Stimulated activated CD4-positive, alpha-beta T cell treated with anti-CD3 and anti-CD28 coated beads, Interleukin-4, amount 100 ng/mL, for 1 hour (primary cell): Measurements from ENCODE around the gene KTI12.
"Not testable (repeated sequence)": the region's sequence is repeated elsewhere in the genome, so short reads cannot be mapped to it uniquely, and the experiment has no call there.

Experiments
- DNase-seq: peaks from one replicate; pipeline ENCODE4 v3.0.0-alpha.2; 2020

Gene KTI12, protein sequence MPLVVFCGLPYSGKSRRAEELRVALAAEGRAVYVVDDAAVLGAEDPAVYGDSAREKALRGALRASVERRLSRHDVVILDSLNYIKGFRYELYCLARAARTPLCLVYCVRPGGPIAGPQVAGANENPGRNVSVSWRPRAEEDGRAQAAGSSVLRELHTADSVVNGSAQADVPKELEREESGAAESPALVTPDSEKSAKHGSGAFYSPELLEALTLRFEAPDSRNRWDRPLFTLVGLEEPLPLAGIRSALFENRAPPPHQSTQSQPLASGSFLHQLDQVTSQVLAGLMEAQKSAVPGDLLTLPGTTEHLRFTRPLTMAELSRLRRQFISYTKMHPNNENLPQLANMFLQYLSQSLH

DNA sequence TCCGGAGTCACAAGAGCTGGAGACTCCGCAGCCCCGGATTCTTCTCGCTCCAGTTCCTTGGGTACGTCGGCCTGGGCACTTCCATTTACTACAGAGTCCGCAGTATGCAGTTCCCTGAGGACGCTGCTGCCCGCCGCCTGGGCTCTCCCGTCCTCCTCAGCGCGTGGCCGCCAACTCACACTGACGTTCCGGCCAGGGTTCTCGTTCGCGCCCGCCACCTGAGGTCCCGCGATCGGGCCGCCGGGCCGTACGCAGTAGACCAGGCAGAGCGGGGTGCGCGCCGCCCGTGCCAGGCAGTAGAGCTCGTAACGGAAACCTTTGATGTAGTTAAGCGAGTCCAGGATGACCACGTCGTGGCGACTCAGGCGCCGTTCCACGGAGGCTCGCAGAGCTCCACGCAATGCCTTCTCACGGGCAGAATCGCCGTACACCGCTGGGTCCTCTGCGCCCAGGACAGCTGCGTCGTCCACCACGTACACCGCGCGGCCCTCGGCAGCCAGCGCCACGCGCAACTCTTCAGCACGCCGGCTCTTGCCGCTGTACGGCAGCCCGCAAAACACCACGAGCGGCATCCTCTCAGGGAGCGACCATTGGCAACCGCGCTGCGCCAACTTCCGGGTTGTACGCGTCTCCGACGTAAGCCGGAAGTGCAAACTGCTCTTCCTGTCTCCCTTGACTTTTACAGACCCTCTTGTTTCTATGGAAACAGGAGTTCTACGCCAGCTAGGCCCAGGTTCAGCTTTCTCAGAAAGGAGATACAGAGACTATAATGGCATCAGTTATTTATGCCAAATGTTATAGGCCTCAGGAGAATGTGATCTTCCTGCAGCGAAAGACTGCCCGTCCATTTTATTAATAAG lies at the start of gene KTI12:
KTI12 (minus strand) TSS at position 621 of the 860 bp plus-strand sequence; CDS start at position 572, 49 bp downstream.
- peak; percentile 83 for DNase-seq

DNA sequence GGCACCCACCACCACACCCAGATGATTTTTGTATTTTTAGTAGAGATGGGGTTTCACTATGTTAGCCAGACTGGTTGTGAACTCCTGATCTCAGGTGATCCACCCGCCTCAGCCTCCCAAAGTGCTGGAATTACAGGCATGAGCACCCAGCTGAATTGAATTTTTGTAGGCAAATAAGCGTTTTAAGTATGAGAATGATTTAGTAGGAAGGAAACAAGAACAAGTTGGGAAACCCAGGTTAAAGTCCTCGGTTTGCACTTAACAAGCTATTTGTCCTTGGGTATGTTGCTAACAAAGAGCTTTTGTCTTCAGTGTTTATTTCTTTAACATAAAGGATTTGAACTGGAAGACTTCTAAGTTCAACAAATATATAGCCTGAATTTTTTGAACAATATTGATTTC lies 46.4 kb upstream of the KTI12 start:
- no peak for DNase-seq

DNA sequence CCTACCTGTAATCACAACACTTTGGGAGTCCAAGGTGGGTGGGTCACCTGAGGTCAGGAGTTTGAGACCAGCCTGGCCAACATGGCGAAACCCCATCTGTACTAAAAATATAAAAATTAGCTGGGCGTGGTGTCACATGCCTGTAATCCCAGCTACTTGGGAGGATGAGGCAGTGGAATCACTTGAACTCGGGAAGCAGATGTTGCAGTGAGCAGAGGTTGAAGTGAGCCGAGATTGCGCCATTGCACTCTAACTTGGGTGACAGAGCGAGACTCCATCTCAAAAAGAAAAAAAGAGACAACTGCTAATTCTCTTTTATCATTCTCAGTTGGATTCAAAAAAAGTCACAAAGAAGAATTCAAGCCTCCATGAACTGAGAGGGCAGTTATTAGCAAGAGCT lies 43.7 kb upstream of the KTI12 start:
- not testable (repeated sequence) for DNase-seq

DNA sequence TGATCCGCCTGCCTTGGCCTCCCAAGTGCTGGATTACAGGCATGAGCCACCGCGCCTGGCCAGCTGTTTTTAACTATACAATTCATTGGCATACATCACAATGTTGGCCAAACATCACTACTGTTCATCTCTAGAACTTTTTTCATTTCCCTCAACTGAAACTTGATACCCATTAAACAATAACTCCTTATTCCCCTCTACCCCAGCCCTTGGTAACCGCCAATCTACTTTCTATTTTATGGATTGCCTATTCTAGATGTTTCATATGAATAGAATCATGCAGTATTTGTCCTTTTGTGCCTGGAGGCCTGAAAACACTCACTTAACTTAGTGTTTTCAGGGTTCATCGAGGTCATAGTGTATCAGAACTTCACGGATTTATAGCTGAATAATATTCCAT lies 38.7 kb upstream of the KTI12 start:
- DNase-seq: no peak

DNA sequence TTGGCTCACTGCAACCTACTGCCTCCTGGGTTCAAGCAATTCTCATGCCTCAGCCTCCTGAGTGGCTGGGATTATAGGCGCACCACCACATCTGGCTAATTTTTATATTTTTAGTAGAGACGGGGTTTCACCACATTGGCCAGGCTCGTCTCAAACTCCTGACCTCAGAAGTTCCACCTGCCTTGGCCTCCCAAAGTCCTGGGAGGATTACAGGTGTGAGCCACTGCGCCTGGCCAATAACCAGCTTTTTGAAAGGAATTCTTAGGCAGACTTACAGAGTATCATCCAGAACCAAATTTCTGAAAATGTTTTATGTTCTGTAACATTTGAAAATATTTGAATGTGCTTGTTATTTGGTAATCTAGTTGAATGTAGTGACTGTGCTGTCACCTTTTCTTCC lies 37.1 kb upstream of the KTI12 start:
- no peak for DNase-seq

DNA sequence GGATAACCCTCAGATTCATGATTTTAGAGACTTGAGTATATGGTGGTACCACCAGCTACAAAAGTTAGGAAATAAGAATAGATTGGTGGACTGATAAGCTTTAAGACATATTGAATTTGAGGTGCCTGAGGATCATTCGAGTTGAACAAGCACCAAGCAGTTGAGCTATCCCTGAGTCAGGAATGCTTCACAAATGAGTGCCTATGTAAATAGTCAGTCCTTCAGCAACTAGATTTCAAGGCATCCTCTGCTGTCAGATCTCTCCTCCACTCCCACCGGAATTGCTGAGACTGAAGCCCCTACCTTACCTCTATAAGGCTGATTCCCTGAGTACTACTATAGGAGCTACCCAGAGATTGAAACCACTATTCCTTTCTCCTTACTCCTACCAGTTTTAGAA lies 29.6 kb upstream of the KTI12 start:
- no peak for DNase-seq

DNA sequence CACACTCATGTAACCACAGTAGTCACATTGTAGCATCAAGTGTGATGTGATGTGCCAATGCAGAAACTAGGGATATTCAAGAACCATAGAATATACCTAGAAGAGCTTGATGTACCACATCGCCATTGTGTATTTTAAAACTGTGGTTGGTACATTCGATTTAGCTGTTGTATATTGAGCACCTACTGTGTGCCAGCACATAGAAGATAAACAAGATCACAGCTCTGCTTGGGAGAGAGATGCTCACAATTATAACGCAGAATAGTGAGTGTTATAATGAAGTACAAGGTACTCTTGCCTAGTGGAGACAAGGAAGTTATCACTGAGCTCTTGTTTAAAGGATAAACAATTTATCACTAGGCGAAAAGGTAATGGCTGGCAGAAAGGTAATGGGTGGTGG lies 27.2 kb upstream of the KTI12 start:
- no peak for DNase-seq

DNA sequence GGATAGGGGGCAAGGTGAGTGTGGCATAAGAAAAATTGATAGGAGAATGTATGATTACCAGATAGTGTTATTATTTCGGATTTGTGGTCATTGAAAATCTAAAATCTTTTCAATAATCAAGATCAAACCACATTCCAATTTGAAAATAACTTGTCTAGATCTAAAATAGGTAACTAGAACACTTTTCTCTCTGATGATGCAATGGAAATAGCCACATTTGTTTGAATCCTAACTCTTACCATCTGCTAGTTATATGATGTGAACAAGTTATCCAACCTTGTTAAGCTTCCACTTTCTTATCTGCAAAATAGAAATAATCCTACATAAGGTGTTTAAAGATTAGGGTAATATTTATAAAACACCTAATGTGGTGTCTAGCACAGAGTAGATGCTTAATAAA lies 26.3 kb upstream of the KTI12 start:
- DNase-seq: no peak

DNA sequence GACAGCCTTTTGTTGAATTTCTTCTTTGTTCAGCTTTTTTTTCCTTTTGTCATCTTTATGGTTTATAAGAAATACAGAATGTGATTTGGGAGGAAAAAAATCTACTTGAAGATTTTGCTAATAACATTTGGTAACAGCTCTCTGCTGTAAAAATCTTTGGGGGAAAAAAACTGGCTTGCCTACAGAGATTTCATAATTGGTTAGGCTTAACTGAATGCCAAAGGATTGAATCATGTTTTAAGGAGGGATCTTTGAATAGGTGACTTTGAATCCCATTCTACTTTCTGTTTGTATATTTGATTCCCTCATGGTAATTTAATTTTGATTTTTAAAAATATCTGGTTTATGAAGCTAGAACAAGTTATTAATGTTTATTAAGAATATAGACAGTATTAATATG lies 25.7 kb upstream of the KTI12 start:
- no peak for DNase-seq

DNA sequence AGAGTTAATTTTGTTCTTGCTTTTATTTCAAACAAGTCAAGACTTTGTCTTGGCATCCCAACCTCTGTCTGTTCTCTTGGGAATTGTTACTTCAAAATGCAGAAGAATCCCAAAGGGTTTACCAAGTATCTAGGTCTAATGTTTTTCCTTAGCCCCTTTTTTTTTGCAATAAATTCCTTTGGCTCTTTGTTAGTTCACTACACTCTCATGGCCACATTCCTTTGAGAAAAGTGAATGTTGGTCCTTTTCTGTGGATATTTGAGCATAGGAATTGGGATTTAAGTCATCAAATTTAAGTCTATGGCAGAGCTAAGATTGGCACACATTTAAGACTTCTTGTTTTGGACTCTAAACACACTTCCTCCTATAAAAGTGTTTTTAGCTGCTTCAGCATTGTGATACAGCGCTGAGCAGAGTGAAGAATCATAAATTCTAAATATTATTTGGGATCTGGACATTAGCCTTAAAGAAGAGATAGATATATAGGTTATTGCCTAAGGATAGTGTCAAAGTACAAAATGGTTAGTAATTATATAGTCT lies 24.3 kb upstream of the KTI12 start:
- no peak for DNase-seq

DNA sequence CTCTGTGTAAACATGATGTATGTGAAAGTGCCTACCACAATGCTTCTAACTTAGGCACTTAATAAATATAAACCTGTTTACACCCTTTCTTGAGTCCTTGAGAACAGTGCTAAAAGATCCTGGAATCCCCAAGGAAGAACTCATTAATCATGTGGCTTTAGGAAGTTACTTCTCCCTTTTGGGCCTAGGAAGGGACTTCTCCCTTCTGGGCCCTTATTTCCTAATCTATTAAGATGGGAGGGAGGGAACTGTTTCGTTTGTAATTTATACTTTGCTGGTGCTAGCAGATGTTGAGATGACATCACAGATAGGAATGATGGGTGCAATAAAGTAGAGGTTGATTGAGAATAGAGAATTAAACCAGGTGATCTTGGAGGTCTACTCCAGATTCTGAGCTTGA lies 23.6 kb upstream of the KTI12 start:
- DNase-seq: no peak

DNA sequence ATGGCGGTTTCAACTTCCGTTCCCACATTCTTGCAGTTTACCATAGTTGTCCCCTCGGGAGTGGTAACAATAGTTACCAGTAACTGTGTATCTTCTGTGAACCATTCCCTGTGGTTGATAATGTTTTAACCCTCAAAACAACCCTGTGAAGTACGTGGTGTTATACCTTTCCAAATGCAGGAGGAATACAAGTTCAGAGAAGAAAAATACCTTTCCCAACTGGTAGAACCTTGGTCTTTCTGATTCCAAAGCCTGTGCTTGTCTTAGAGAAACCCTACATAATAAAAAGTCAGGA lies 23.3 kb upstream of the KTI12 start:
- DNase-seq: no peak

DNA sequence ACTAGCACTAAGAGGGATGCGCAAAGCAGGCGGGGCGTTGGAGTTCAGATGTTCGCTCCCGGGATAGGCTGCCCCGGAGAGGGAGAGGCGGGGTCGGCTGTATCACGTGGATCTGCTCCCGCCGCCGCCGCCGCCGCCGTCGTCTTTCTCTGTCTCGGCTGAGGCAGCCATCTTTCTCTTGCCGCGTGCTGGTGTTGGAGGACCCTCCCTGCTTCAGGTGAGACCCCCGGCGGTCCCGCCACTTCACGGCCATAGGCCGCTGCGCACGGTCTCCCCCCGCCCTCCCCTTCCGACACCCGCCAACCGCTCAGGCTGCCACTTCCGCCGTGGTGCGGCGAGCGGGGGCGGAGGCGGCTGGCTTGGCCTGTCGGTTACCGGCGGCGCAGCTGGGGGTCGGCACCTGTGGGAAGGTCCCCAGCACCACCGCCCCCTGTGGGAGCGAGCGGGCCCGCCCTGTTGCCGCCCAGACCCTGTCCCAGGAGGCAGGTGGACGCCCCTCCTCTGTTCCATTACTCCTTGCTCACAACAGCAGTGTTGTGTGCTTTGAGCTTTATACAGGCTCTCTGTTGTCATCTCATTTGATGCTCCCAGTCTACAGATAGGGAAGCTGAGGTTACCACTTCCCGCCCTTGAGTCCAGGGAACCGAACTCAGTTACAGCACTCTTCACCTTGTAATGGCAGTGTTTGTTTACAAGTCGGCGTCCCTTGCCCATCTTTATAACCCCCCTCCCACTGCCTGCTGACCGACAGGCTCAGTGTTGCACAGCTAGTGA lies 22.7 kb upstream of the KTI12 start, which contains the start of gene BTF3L4:
BTF3L4 (plus strand) TSS at position 133 of the 774 bp plus-strand sequence. CDS start 3,553 bp downstream, outside the sequence.
- peak; percentile 93 for DNase-seq

DNA sequence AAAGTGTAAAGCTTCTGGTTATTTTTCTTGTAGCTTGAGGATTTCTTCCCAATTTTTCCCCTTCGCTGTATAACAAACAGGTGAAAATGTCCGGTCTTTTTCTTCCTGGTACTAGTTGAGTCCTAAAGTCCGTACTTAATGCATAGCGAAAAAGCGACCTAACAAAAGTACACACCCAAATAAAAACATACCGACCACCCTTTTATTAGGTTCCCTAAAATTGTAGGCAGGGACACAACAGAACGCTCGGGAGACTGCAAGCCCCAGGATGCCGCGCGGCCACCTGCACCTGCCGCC lies 22.2 kb upstream of the KTI12 start:
- DNase-seq: no peak

DNA sequence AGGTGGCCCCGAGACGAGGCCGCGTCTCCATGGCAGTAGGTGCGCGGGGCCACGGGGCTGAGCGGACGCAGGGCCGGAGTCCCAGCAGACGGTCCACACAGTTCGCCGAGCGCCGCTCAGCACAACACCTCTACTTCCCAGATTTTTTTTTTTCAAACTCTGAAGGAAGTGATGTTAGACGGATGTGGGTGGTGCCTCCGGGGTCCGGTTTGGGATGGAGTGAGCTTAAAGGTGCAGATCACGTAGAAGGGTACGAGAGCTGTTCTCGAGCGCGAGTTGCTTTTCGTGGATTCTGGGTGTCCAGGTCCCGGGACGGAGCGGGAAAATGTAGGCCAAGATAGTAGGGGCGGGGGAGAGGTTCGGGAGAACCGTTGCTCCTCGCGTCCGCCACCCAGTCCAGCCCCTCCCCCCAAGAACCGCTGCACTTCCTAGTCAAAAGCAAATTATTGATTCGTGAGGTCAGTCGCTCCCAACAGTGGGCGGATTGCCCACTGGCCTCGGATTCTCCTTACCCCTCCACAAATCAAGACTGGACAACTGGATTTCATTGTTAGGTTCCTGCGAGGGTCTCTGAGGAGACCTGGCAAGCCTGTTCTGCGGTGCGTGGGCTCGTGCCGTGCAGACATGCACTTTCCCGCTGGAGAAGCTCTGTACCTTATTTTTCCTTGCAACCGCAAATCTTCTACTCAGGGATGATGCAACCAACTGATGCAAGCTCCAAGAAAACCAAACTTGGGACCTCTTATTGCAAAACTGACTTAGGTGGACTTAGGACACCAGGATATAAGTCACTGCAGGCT lies 21.7 kb upstream of the KTI12 start, which contains the start of gene TXNDC12:
TXNDC12 (minus strand) TSS at position 126 of the 800 bp plus-strand sequence; CDS start at position 31, 95 bp downstream.
- DNase-seq: peak; percentile 64

DNA sequence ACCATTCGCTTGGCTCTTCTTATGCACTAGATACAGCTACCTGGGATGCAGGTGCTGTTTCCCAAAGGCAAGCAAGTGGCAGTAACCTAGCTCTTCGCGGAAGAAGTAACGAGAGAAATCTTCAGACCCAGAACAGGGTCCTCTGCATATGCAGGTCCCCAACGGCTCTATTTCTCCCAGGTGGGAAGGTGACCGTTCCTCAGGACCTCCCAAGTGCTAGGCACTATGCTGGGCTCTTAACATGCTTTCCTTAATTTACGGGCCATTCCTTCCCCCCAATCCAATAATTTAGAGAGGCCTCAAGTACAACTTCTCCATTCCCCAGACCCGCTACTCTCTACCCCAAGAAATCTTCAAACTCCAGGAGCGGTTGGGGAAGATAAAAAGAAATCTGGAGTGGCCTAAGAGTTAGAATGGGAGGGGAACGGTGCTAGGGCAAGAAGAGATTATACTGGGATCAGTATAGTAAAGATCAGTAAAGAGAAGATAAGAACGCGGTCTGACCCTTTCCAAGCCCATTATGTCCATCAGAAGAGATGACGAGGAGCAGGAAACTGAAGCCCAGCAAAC lies 21.0 kb upstream of the KTI12 start:
- DNase-seq: no peak

DNA sequence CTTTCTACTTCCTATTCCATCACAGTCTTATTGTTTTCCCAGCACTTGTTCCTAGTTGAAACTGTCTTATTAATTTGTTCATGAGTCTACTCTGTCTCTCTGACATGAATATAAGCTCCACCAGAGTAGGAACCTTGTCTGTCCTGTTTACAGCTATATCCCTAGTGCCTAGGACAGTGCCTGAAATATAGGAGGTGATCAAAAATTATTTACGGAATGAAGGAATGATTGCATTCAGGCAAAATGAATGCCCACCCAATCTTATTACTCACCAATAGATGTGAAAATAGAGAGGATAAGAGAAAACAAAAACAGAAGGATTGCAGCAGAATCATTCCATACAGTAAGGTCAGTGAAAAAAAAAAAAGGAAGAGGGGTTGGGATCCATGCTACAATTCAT lies 20.3 kb upstream of the KTI12 start:
- DNase-seq: no peak

DNA sequence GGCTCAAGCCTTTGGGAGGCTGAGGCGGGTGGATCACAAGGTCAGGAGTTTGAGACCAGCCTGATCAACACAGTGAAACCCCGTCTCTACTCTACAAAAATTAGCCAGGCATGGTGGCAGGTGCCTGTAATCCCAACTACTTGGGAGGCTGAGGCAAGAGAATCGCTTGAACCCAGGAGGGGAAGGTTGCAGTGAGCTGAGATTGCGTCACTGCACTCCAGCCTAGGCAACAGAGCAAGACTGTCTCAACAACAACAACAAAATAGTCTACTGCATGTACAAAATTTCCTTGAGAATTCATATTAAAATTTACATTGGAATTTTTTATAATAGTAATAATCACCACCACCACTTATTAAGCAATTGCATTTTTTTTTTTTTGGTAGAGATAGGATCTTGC lies 15.7 kb upstream of the KTI12 start:
- not testable (repeated sequence) for DNase-seq

DNA sequence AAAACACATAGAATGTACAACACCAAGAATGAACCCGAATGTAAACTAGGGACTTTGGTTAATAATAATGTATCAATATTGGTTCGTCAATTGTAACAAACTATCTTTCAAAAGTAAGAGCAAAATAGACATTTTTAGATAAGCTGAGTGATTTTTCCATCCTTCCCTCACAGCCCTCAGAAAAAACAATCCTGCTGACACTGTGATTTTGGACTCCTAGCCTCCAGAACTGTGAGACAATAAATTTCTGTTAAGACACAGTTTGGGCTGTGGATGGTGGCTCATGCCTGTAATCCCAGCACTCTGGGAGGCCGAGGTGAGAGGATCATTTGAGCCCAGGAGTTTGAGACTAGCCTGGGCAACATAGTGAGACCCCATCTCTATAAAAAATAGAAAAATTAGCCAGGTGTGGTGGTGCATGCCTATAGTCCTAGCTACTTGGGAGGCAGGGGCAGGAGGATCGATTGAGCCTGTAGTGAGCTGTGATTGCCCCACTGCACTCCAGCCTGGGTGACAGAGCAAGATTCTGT lies 12.1 kb upstream of the KTI12 start:
- DNase-seq: not testable (repeated sequence)

DNA sequence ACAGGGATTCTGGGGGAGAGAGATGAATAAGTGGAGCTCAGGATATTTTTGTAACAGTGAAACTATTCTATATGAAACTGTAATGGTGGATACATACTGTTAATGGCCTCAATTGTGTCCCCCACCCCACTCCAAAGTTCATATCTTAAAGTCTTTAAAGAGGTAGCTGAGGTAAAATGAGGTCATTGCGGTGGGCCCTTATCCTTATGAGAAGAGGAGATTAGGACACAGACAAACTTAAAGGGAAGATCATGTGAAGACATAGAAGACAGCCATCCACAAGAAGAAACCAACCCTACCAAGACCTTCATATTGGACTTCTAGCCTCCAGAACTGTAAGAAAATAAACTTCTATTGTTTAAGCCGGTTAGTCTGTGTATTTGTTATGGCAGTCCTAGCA lies 11.6 kb upstream of the KTI12 start:
- no peak for DNase-seq

DNA sequence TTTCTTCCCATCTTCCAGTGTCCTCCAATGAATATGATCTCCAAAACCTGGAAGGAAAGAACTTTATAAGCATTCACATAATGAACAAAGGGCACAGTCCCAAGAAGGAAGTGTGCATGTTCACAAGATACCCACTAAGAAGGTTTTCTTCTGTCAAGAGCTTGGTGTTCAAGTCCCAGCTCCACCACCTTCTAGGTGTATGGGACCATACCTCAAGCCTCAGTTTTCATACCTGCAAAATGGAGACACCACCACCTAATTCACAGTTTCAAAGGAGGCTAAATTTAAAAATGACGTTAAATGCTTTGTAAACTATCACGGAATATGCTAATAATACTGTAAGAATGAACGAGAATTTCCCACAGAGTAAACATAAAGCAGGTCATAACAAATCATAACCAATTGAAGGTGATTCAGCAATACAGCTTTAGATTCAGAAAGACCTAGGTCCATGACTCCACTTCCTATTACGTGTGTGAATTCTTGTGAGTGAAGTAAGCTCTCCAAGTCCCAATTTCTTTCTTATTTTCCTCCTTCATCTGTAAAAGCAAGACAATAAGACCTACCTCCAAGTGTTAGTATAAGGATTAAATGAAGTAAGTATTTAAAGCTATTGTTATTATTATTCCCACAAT lies 8.1 kb upstream of the KTI12 start:
- DNase-seq: no peak
